ENCODE results near the gene NOLC1. TPM values are rescaled to one million over a fixed set of nuclear protein-coding genes. Genes with fewer than 3 reads are reported as not detected.

The NOLC1 gene
- total RNA-seq, 1 experiment from 2014 or later, result 165 TPM

DNA sequence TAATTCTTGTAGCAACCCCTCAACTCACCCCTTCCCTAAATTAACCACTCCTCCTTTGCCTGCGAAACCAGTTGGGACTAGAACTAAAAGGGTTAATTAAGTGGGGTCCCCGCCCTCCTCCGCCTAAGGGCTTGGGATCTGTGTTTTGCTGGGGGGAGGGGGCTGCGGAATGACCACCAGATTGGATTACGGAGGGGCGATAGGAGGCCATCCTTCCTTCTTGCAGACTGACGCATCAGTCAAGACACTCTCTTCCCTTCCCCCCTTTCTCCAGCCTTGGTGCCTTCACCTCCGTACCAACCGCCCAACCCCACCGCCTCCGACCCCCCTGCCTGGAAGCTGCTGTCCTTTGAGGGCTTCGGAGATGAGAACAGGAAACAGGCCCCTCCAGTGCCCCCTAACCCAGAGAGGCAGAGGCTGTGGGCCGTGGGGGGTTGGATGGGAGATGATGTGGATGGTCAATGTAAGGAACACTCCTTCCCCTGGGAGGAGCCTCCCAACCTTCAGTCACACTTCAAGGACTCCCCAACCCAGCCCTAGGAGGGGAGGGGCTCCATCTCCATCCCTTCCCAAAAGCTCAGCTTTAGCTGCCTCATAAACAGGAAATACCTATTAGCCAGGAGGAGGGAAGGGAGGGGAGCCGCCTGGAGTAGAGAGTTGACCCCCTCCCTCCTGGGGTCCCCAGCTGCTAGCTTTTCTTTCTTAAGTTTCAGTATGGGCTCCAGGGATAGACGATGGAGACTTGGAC lies 31.0 kb upstream of the NOLC1 start (continued):
- TF ChIP-seq, protein P1, sequence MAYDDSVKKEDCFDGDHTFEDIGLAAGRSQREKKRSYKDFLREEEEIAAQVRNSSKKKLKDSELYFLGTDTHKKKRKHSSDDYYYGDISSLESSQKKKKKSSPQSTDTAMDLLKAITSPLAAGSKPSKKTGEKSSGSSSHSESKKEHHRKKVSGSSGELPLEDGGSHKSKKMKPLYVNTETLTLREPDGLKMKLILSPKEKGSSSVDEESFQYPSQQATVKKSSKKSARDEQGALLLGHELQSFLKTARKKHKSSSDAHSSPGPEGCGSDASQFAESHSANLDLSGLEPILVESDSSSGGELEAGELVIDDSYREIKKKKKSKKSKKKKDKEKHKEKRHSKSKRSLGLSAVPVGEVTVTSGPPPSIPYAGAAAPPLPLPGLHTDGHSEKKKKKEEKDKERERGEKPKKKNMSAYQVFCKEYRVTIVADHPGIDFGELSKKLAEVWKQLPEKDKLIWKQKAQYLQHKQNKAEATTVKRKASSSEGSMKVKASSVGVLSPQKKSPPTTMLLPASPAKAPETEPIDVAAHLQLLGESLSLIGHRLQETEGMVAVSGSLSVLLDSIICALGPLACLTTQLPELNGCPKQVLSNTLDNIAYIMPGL (CRISPR knock-in tag; IDR thresholded peaks at IDR 0.05), result peak; percentile 38; the same call in 1 of the 2 replicates
- TF ChIP-seq IRF2 (CRISPR knock-in tag; IDR thresholded peaks at IDR 0.05; ENCODE audit: borderline replicate concordance, low read depth) (no peak), ESRRA (CRISPR knock-in tag; IDR thresholded peaks at IDR 0.05; ENCODE audit: borderline replicate concordance) (peak; percentile 9; the same call in 1 of the 2 replicates), SP1 (CRISPR knock-in tag; conservative IDR thresholded peaks at IDR 0.05) (peak; percentile 47), MXD4 (CRISPR knock-in tag; IDR thresholded peaks at IDR 0.05; ENCODE audit: borderline replicate concordance) (no peak), ATF1 (CRISPR knock-in tag; IDR thresholded peaks at IDR 0.05) (no peak)
- TF ChIP-seq, protein P2, sequence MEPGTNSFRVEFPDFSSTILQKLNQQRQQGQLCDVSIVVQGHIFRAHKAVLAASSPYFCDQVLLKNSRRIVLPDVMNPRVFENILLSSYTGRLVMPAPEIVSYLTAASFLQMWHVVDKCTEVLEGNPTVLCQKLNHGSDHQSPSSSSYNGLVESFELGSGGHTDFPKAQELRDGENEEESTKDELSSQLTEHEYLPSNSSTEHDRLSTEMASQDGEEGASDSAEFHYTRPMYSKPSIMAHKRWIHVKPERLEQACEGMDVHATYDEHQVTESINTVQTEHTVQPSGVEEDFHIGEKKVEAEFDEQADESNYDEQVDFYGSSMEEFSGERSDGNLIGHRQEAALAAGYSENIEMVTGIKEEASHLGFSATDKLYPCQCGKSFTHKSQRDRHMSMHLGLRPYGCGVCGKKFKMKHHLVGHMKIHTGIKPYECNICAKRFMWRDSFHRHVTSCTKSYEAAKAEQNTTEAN (CRISPR knock-in tag; IDR thresholded peaks at IDR 0.05), result 0 out of 2 replicates have a peak, but pooled peaks have one; percentile 65

DNA sequence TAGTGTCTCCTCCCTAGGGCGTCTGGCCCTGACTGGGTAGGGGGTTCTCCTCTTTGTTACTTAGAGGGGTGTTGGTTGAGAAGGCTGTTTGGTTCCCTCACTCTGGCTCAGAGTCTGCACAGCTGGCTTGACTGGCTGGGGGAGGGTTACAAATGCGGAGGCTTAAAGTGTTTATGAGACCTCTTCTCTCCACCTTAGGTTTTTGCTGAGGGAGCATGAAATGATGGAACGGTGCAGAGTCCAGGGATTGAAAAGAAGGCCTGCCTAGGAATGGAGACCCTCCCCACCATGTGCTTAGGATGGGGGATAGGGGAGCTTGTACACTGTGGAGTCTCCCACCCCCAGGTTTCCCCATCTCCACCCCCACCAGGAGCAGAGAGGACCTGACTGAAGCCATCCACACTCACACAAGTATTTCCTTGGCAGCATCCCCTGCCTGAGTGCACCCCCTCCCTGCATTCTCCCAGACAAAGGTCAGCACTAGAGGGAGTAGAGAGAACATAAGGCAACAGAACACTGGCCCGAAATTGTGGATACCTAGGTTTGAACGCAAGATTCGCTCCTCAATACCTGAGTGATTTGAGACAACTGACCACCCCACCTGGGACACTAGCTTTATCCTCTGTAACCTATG lies 30.3 kb upstream of the NOLC1 start:
- ChIA-PET CTCF (interaction anchor here (0.6 to 1.7 kb wide), 14 partner anchors 9 to 461 kb away, joined by 3 to 10 read pairs (median 4); partner anchors contain the start of genes KCNIP2, NOLC1 and PPRC1), POLR2A (interaction anchor here (0.6 to 2.3 kb wide), 7 partner anchors 7 to 523 kb away, joined by 3 to 9 read pairs (median 3); partner anchors contain the start of genes NOLC1, OGA and TRIM8)
- no peaks in the 10 kb centered on the region for H3K9me3 Mint-ChIP-seq
- no peaks in the 10 kb centered on the region for H3K36me3 Mint-ChIP-seq
- peak overlapping the region; percentile 84 for H3K4me3 Mint-ChIP-seq
- no peaks in the 10 kb centered on the region for H3K27me3 Mint-ChIP-seq (ENCODE audit: low read depth)
- TF ChIP-seq SP1 (CRISPR knock-in tag; conservative IDR thresholded peaks at IDR 0.05) (0 out of 2 replicates have a peak, but pooled peaks have one; percentile 20), RORB (CRISPR knock-in tag; IDR thresholded peaks at IDR 0.05) (no peak), ATF1 (CRISPR knock-in tag; IDR thresholded peaks at IDR 0.05) (no peak), PRRX2 (CRISPR knock-in tag; IDR thresholded peaks at IDR 0.05) (no peak), FOXK1 (CRISPR knock-in tag; IDR thresholded peaks at IDR 0.05) (0 out of 2 replicates have a peak, but pooled peaks have one; percentile 23), TEAD1 (CRISPR knock-in tag; IDR thresholded peaks at IDR 0.05) (peak; percentile 58; the same call in 1 of the 2 replicates)
- TF ChIP-seq, protein P1 (CRISPR knock-in tag; IDR thresholded peaks at IDR 0.05), result peak; percentile 31; the same call in 1 of the 2 replicates
- peaks cover 47% of the 10 kb centered on the region for H3K4me1 Mint-ChIP-seq
- peak overlapping the region; percentile 98 for H3K27ac Mint-ChIP-seq
- DNase-seq (ENCODE audit: low spot score) (peak; percentile 51), ATAC-seq (peak; percentile 5)

DNA sequence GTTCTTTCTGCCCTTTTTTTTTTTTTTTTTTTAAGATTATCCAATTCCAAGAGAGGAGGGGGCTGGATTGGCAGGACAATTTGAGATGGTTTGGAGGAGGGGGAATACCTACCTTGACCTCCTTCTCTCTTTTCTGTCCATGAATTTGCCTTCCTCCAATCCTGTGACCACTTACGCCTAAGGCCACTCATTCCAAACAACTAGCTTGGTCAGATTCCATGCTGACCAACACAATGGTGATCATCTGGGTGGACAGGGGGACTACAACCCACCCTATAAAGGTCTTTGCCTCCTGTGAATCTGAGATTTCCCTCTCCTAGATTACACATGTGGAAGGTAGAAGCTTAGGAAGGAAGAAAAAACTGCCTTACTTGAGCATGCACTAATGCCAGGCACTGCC lies 29.7 kb upstream of the NOLC1 start:
- Mint-ChIP-seq H3K27ac (peak overlapping the region; percentile 98), H3K4me3 (peak overlapping the region; percentile 84)
- POLR2A ChIA-PET, result interaction anchor here (0.6 to 2.3 kb wide), 3 partner anchors 8 to 29 kb away, joined by 3 to 9 read pairs (median 9); partner anchors contain the start of gene NOLC1
- TF ChIP-seq, protein P3, sequence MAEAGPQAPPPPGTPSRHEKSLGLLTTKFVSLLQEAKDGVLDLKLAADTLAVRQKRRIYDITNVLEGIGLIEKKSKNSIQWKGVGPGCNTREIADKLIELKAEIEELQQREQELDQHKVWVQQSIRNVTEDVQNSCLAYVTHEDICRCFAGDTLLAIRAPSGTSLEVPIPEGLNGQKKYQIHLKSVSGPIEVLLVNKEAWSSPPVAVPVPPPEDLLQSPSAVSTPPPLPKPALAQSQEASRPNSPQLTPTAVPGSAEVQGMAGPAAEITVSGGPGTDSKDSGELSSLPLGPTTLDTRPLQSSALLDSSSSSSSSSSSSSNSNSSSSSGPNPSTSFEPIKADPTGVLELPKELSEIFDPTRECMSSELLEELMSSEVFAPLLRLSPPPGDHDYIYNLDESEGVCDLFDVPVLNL (CRISPR knock-in tag; IDR thresholded peaks at IDR 0.05; ENCODE audit: borderline replicate concordance, low read depth), result no peak
- TF ChIP-seq RELA (CRISPR knock-in tag; IDR thresholded peaks at IDR 0.05; ENCODE audit: borderline replicate concordance) (no peak), FOXJ3 (CRISPR knock-in tag; IDR thresholded peaks at IDR 0.05; ENCODE audit: borderline replicate concordance) (no peak), TEAD4 (CRISPR knock-in tag; IDR thresholded peaks at IDR 0.05) (no peak), GTF2I (CRISPR knock-in tag; conservative IDR thresholded peaks at IDR 0.05) (no peak)
- TF ChIP-seq, protein P4, sequence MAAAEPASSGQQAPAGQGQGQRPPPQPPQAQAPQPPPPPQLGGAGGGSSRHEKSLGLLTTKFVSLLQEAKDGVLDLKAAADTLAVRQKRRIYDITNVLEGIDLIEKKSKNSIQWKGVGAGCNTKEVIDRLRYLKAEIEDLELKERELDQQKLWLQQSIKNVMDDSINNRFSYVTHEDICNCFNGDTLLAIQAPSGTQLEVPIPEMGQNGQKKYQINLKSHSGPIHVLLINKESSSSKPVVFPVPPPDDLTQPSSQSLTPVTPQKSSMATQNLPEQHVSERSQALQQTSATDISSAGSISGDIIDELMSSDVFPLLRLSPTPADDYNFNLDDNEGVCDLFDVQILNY (CRISPR knock-in tag; IDR thresholded peaks at IDR 0.05), result no peak
- TF ChIP-seq, protein P5, sequence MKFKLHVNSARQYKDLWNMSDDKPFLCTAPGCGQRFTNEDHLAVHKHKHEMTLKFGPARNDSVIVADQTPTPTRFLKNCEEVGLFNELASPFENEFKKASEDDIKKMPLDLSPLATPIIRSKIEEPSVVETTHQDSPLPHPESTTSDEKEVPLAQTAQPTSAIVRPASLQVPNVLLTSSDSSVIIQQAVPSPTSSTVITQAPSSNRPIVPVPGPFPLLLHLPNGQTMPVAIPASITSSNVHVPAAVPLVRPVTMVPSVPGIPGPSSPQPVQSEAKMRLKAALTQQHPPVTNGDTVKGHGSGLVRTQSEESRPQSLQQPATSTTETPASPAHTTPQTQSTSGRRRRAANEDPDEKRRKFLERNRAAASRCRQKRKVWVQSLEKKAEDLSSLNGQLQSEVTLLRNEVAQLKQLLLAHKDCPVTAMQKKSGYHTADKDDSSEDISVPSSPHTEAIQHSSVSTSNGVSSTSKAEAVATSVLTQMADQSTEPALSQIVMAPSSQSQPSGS (CRISPR knock-in tag; IDR thresholded peaks at IDR 0.05; ENCODE audit: borderline replicate concordance, low read depth), result no peak
- TF ChIP-seq, protein P6, sequence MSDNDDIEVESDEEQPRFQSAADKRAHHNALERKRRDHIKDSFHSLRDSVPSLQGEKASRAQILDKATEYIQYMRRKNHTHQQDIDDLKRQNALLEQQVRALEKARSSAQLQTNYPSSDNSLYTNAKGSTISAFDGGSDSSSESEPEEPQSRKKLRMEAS (CRISPR knock-in tag; IDR thresholded peaks at IDR 0.05), result no peak

More for the DNA sequence above, 29.7 kb upstream of the NOLC1 start:
- H3K4me1 Mint-ChIP-seq, result peaks cover 41% of the 10 kb centered on the region
- no peaks in the 10 kb centered on the region for H3K36me3 Mint-ChIP-seq
- no peaks in the 10 kb centered on the region for H3K9me3 Mint-ChIP-seq
- no peaks in the 10 kb centered on the region for H3K27me3 Mint-ChIP-seq (ENCODE audit: low read depth)
- DNase-seq (ENCODE audit: low spot score) (no peak), ATAC-seq (no peak)
- CTCF ChIA-PET, result interaction anchor here (0.6 to 2.2 kb wide), 9 partner anchors 7 to 461 kb away, joined by 3 to 14 read pairs (median 4); partner anchors contain the start of gene PPRC1
